Endothelial cell of umbilical vein (primary cell): Measurements from ENCODE around the gene RELN. TPM values are rescaled to one million over a fixed set of nuclear protein-coding genes. Genes with fewer than 3 reads are reported as not detected.

ENCODE experiments used
- BruUV-seq: library from RNA; stranded (reverse); fragments of 400-500 nt; replicated peaks from 2 replicates; lab custom pipeline; 2021; lab: Mats Ljungman, UMichigan
- CTCF ChIA-PET: fragments of 300-600, 350-600 bp; sonication (Branson Sonifier 250); formaldehyde crosslinking; loops from one replicate; lab custom pipeline; 2021; ENCODE audit warnings: antibody characterized with exemption, inconsistent platforms; lab: Charles Lee
- POLR2A ChIA-PET: fragments of 300-600, 350-600 bp; sonication (Branson Sonifier 250); formaldehyde crosslinking; loops from one replicate; lab custom pipeline; 2021; ENCODE audit warnings: antibody characterized with exemption, inconsistent platforms; lab: Charles Lee
- DNase-seq: peaks from one replicate; pipeline ENCODE4 v3.0.0-alpha.2; 2011; ENCODE audit warnings: low read depth, low spot score
- FAIRE-seq: peaks from 2 replicates; lab custom pipeline; 2011; peaks lifted over from hg19 to GRCh38; lab: Jason Lieb, UNC
- H2AFZ ChIP-seq: 2 replicates; pipeline ENCODE4 v1.6.0; 2012; ENCODE audit warnings: low read depth, low read length, control low read depth, inconsistent platforms
- H3K27ac ChIP-seq: 2 replicates; pipeline ENCODE4 v1.5.1; 2011; ENCODE audit warnings: low read depth, mild to moderate bottlenecking, control low read depth, low read length, moderate library complexity; ENCODE audit not compliant: insufficient read depth
- H3K27me3 ChIP-seq, 2 experiments: 2 replicates each; pipeline versions ENCODE4 v1.6.0 to v1.6.1; 2011; ENCODE audit warnings: low read length in 2 of 2, mixed read lengths in 1 of 2; ENCODE audit not compliant: control insufficient read depth in 2 of 2, insufficient read depth in 2 of 2
- H3K36me3 ChIP-seq, 2 experiments: 2 replicates in 1 of 2; 3 replicates in 1 of 2; pipeline ENCODE4 v1.5.1; 2011; ENCODE audit warnings: low read length in 2 of 2, mild to moderate bottlenecking in 1 of 2, moderate library complexity in 1 of 2; ENCODE audit not compliant: control insufficient read depth in 2 of 2, insufficient read depth in 2 of 2; ENCODE audit errors: extremely low read depth in 1 of 2
- H3K4me1 ChIP-seq: 3 replicates; pipeline ENCODE4 v1.5.1; 2011; ENCODE audit warnings: mild to moderate bottlenecking, low read length; ENCODE audit not compliant: control insufficient read depth, insufficient read depth; ENCODE audit errors: extremely low read depth
- H3K4me2 ChIP-seq: 2 replicates; pipeline ENCODE4 v1.6.1; 2011; ENCODE audit warnings: low read length, control low read depth, mixed read lengths; ENCODE audit not compliant: insufficient read depth
- H3K4me3 ChIP-seq, 3 experiments: fragments of 200-600 bp in 1 of 3; sonication (generic), shearing (Covaris generic) in 1 of 3; replicated peaks in 1 of 3; 2 replicates each; pipeline ENCODE4 v1.5.1; 2011 to 2016; ENCODE audit warnings: control low read depth in 3 of 3, low read length in 3 of 3, mild to moderate bottlenecking in 2 of 3, inconsistent platforms in 1 of 3, low read depth in 1 of 3, moderate library complexity in 1 of 3; ENCODE audit not compliant: insufficient read depth in 1 of 3
- H3K79me2 ChIP-seq: 2 replicates; pipeline ENCODE4 v1.6.0; 2012; ENCODE audit warnings: low read length, inconsistent platforms; ENCODE audit not compliant: control insufficient read depth, insufficient read depth
- H3K9ac ChIP-seq: replicated peaks from 2 replicates; pipeline ENCODE3; 2011; ENCODE audit warnings: low read length, control low read depth; ENCODE audit not compliant: insufficient read depth; ENCODE audit errors: extremely low read depth
- H3K9me1 ChIP-seq: replicated peaks from 3 replicates; pipeline ENCODE4 v1.6.0; 2011; ENCODE audit warnings: mild to moderate bottlenecking, low read length; ENCODE audit not compliant: control insufficient read depth, insufficient read depth; ENCODE audit errors: extremely low read depth
- H3K9me3 ChIP-seq: replicated peaks from 2 replicates; pipeline ENCODE4 v1.5.1; 2012; ENCODE audit warnings: low read length, inconsistent platforms; ENCODE audit not compliant: control insufficient read depth, insufficient read depth
- H4K20me1 ChIP-seq: replicated peaks from 2 replicates; pipeline ENCODE3; 2011; ENCODE audit warnings: mild to moderate bottlenecking, low read length; ENCODE audit not compliant: control insufficient read depth, insufficient read depth; ENCODE audit errors: extremely low read depth
- EZH2 ChIP-seq: IDR thresholded peaks from 2 replicates; pipeline ENCODE4 v1.6.1; 2012; ENCODE audit warnings: borderline replicate concordance, low read depth, mild to moderate bottlenecking, moderate library complexity, low read length, inconsistent platforms; ENCODE audit not compliant: severe bottlenecking
- dilution Hi-C: fragments of 300-500 bp; cut with MboI; formaldehyde crosslinking; loops from one replicate; pipeline ENCODE4 v1.15.0; 2019; ENCODE audit warnings: low sequenced_read_pairs; ENCODE audit not compliant: extremely low pct_ligation_motif_present
- intact Hi-C: fragments of 100-400 bp; cut with micrococcal nuclease; formaldehyde crosslinking; loops from one replicate; pipeline ENCODE4 v1.10.0; 2022
- polyA plus RNA-seq, 4 experiments: library from polyadenylated mRNA; depleted of rRNA in 3 of 4; stranded (reverse) in 3 of 4; unstranded in 1 of 4; fragments of >200 nt; gene quantifications; 2 replicates each; pipeline versions ENCODE4 v1.2.1 to v1.2.3, GENCODE V29; 2011 to 2012; ENCODE audit warnings: missing spikeins in 1 of 4
- total RNA-seq: library from RNA; stranded (reverse); gene quantifications from 2 replicates; pipeline ENCODE4 v1.2.3, GENCODE V29; 2021
- TF ChIP-seq, protein P1 (sequence below), 2 donors: IDR thresholded peaks; 1 replicate in 1 of 2; 2 replicates in 1 of 2; pipeline ENCODE4 v1.5.1; 2011; ENCODE audit warnings: low read length in 2 of 2, mild to moderate bottlenecking in 2 of 2, moderate library complexity in 2 of 2, control low read depth in 1 of 2, inconsistent platforms in 1 of 2, low read depth in 1 of 2; ENCODE audit not compliant: insufficient read depth in 1 of 2; ENCODE audit errors: extremely low read depth in 1 of 2

RELN gene
- total and polyA plus RNA-seq, 2 donors (not counting 3 experiments of a cell fraction or from before 2014, with no cell fraction given) = 0.15 to 0.22 TPM

DNA sequence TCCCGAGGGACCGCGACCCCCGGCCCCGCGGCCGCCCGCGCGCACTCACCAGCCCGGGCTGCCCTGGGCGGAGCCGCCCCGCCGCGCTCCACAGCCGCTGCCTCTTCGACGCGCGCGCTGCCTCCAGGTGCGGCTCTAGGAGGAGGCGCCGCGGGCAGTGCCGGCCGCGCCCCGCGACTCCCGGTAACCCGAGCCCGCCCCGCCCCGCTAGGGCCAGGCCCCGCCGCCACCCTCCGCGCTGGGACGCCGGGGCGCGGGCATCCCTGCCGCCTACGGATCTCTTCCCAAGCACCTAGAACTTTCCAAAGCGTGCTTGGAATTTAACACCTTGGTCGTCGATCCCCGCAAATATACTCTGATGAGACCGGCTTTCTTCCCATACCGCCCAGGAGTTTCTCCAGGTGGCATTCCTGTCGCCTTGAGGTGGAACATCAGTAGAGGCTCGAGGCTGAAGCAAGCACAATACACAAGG, 543.4 kb downstream of the RELN start, which contains the start of gene SLC26A5:
TSS of gene SLC26A5 (minus strand) at position 159 of the 472 bp plus-strand sequence. CDS start 24,693 bp downstream, outside the sequence.
- Histone ChIP-seq H3K9me3 (no peaks in the 10 kb centered on the region), H3K4me3 (peak within 1 kb of the TSS; percentile 2 to 45 (median 4)), H2AFZ (peak within 1 kb of the TSS; percentile 71), H3K79me2 (no peaks in the 10 kb centered on the region), H4K20me1 (no peaks in the 10 kb centered on the region), H3K36me3 (no peaks in the 10 kb centered on the region), H3K9me1 (no peaks in the 10 kb centered on the region), H3K9ac (no peak within 1 kb of the TSS), H3K4me1 (peaks cover 7% of the 10 kb centered on the region), H3K27me3 (peaks cover 35 to 51% of the 10 kb centered on the region in 2 experiments), H3K27ac (no peak within 1 kb of the TSS), H3K4me2 (peak within 1 kb of the TSS; percentile 74)
- no peak for FAIRE-seq
- intact Hi-C loops = loop anchor here (2.0 to 5.0 kb wide), 2 partner anchors 149 to 715 kb away; partner anchors contain the start of gene PMPCB
- BruUV-seq = no TSS peak
- ChIA-PET CTCF (interaction anchor here (0.9 to 1.4 kb wide), 4 partner anchors 17 to 822 kb away, joined by 3 to 9 read pairs (median 4); no protein-coding TSS in a partner anchor), POLR2A (no interaction called here)
- dilution Hi-C loops = no loop called here
- DNase-seq = no peak
- TF ChIP-seq, protein P1, sequence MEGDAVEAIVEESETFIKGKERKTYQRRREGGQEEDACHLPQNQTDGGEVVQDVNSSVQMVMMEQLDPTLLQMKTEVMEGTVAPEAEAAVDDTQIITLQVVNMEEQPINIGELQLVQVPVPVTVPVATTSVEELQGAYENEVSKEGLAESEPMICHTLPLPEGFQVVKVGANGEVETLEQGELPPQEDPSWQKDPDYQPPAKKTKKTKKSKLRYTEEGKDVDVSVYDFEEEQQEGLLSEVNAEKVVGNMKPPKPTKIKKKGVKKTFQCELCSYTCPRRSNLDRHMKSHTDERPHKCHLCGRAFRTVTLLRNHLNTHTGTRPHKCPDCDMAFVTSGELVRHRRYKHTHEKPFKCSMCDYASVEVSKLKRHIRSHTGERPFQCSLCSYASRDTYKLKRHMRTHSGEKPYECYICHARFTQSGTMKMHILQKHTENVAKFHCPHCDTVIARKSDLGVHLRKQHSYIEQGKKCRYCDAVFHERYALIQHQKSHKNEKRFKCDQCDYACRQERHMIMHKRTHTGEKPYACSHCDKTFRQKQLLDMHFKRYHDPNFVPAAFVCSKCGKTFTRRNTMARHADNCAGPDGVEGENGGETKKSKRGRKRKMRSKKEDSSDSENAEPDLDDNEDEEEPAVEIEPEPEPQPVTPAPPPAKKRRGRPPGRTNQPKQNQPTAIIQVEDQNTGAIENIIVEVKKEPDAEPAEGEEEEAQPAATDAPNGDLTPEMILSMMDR (IDR thresholded peaks at IDR 0.05; ENCODE audit: extremely low read depth in 1 of 2, insufficient read depth in 1 of 2, low read depth in 1 of 2, low read length in 2 of 2) = no peak
- peak; percentile 71 for TF ChIP-seq EZH2
